ENCODE results near the gene PSD2.

The PSD2 gene

DNA sequence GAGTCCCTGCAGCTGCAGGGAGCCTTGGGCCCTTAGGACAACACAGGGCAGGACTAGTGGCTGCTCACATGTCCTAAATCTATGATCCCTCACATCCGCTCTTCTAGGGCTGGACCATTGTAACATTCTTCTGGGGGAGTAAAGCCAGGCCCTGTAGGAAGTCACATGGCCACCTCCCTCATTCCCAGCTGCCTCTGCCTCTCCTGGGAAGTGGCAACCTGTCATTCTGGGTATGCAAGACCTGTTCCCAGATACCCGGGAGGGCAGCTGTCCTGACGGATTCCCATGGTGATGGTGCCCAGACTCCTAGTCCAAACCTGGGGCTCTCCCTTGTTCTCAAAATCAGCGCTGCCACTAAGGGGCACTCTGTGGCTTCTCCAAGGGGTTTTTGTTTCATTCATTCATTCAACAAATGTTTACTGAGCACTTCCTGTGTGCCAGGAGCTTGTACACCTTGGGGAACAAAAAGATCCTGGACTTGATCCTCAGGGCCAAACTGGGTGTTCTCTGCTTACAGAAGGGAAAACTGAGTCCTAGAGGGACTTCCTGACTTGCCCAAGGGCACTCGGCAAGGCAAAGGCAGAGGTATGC is 85.6 kb downstream of the PSD2 start:
- Histone ChIP-seq H3K27ac (ENCODE audit: low read depth, low read length) (no peak overlapping the region), H3K9me3 (ENCODE audit: control insufficient read depth, insufficient read depth, low read length) (no peaks in the 10 kb centered on the region), H3K9me2 (replicated peaks; ENCODE audit: control insufficient read depth, low read length) (no peaks in the 10 kb centered on the region), H3K4me2 (ENCODE audit: low read length) (no peak overlapping the region), H3F3A (ENCODE audit: control insufficient read depth, insufficient read depth) (no peaks in the 10 kb centered on the region), H4K20me1 (ENCODE audit: control insufficient read depth, insufficient read depth, low read depth, low read length) (no peaks in the 10 kb centered on the region), H3K36me3 (ENCODE audit: control insufficient read depth, low read length) (no peaks in the 10 kb centered on the region), H3K4me3 (ENCODE audit: low read length) (no peak overlapping the region), H3K4me1 (ENCODE audit: control insufficient read depth, low read length) (peaks cover 4% of the 10 kb centered on the region), H3K27me3 (ENCODE audit: control insufficient read depth, low read length) (peaks cover 22% of the 10 kb centered on the region), H3K79me2 (ENCODE audit: control insufficient read depth, low read length) (no peaks in the 10 kb centered on the region)
- TF ChIP-seq, protein P1, sequence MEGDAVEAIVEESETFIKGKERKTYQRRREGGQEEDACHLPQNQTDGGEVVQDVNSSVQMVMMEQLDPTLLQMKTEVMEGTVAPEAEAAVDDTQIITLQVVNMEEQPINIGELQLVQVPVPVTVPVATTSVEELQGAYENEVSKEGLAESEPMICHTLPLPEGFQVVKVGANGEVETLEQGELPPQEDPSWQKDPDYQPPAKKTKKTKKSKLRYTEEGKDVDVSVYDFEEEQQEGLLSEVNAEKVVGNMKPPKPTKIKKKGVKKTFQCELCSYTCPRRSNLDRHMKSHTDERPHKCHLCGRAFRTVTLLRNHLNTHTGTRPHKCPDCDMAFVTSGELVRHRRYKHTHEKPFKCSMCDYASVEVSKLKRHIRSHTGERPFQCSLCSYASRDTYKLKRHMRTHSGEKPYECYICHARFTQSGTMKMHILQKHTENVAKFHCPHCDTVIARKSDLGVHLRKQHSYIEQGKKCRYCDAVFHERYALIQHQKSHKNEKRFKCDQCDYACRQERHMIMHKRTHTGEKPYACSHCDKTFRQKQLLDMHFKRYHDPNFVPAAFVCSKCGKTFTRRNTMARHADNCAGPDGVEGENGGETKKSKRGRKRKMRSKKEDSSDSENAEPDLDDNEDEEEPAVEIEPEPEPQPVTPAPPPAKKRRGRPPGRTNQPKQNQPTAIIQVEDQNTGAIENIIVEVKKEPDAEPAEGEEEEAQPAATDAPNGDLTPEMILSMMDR (IDR thresholded peaks at IDR 0.05; ENCODE audit: low read depth, low read length, poor library complexity, severe bottlenecking): no peak
- no peak for TF ChIP-seq EZH2phosphoT487 (IDR thresholded peaks at IDR 0.05; ENCODE audit: borderline replicate concordance, low read length)

DNA sequence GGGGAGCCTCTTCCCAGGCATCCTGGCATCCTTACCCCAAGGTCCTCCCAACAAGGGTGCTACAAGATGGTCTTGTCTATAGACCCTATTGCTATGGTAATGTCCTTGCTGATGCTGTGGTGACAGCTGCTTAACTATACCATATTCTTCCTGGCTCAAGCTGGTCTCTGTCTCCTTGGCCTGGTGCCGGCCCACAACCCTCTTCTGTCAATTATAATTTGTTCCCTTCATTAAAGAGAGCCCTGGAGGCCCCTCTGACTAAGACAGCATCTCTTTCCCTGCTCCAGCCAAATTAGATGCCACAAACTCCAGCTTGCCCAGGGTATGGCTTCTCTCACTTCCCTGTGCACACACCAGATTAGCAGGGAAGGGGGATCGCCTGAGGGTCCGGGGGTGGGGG is 86.7 kb downstream of the PSD2 start:
- Histone ChIP-seq H3K4me3 (ENCODE audit: low read length) (no peak overlapping the region), H3K36me3 (ENCODE audit: control insufficient read depth, low read length) (no peaks in the 10 kb centered on the region), H3K9me3 (ENCODE audit: control insufficient read depth, insufficient read depth, low read length) (no peaks in the 10 kb centered on the region)

DNA sequence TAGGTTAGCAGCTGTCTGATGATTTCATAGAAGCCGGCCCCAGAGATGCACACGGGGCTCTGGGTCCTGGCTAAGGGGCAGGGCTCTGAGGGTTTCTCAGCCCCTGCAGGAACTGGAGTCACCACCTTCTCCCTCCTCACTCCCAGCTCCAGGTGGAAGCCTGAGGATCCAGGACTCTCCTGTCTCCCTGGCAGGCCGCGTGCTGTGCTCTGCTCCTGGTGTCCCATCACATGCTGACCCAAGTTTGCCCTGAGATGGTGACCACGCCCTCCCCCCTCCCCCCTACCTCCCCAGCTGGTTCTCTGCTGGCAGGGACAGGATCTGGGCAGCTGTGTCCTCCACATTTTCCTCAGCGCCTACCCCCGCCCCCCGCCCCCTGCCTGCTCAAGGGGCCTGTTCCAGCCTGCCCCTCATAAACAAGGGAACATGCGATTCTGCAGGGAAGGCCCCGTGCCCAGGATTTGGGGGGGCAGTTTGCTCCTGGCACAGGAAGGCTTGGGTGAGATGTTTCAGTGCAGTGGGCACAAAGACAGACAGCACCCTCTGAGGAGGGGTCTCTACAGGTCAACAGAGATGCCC is 87.4 kb downstream of the PSD2 start:
- Histone ChIP-seq H3K4me2 (ENCODE audit: low read length) (no peak overlapping the region), H3K9me2 (replicated peaks; ENCODE audit: control insufficient read depth, low read length) (no peaks in the 10 kb centered on the region), H3K4me3 (ENCODE audit: low read length) (no peak overlapping the region), H4K20me1 (ENCODE audit: control insufficient read depth, insufficient read depth, low read depth, low read length) (no peaks in the 10 kb centered on the region), H3K27me3 (ENCODE audit: control insufficient read depth, low read length) (peaks cover 33% of the 10 kb centered on the region), H3K4me1 (ENCODE audit: control insufficient read depth, low read length) (peaks cover 5% of the 10 kb centered on the region), H3K9me3 (ENCODE audit: control insufficient read depth, insufficient read depth, low read length) (no peaks in the 10 kb centered on the region), H3K36me3 (ENCODE audit: control insufficient read depth, low read length) (no peaks in the 10 kb centered on the region), H3F3A (ENCODE audit: control insufficient read depth, insufficient read depth) (no peaks in the 10 kb centered on the region), H3K79me2 (ENCODE audit: control insufficient read depth, low read length) (no peaks in the 10 kb centered on the region), H3K27ac (ENCODE audit: low read depth, low read length) (no peak overlapping the region)
- TF ChIP-seq, protein P1 (IDR thresholded peaks at IDR 0.05; ENCODE audit: low read depth, low read length, poor library complexity, severe bottlenecking): no peak
- no peak for TF ChIP-seq EZH2phosphoT487 (IDR thresholded peaks at IDR 0.05; ENCODE audit: borderline replicate concordance, low read length)

More for the DNA sequence above, 86.7 kb downstream of the PSD2 start:
- no peaks in the 10 kb centered on the region for H4K20me1 ChIP-seq (ENCODE audit: control insufficient read depth, insufficient read depth, low read depth, low read length)
- no peak for TF ChIP-seq EZH2phosphoT487 (IDR thresholded peaks at IDR 0.05; ENCODE audit: borderline replicate concordance, low read length)
- H3F3A ChIP-seq (ENCODE audit: control insufficient read depth, insufficient read depth): no peaks in the 10 kb centered on the region
- H3K27ac ChIP-seq (ENCODE audit: low read depth, low read length): no peak overlapping the region
- H3K79me2 ChIP-seq (ENCODE audit: control insufficient read depth, low read length): no peaks in the 10 kb centered on the region
- H3K4me2 ChIP-seq (ENCODE audit: low read length): no peak overlapping the region
- H3K4me1 ChIP-seq (ENCODE audit: control insufficient read depth, low read length): peaks cover 5% of the 10 kb centered on the region
- H3K27me3 ChIP-seq (ENCODE audit: control insufficient read depth, low read length): peaks cover 30% of the 10 kb centered on the region
- no peaks in the 10 kb centered on the region for H3K9me2 ChIP-seq (replicated peaks; ENCODE audit: control insufficient read depth, low read length)

DNA sequence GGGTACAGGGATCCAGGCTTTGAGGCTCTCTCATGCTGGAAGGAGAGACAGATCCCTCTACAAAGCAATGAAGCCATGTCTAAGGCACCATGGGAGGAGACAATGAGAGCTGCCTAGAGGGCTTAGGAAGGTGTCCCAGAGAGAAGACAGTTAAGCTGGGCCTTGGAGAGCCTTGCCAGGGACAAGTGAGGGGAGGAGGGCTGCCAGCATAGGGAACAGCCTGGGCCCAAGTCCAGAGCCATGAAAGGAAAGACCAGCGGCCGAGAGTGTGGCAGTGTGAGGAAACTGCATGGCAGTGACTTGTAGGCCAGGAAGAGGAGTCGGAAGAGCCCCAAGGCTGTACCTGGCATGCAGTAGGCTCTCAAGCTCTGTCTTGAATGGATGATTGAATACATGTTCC is 88.5 kb downstream of the PSD2 start:
- no peaks in the 10 kb centered on the region for H3F3A ChIP-seq (ENCODE audit: control insufficient read depth, insufficient read depth)
- no peak overlapping the region for H3K27ac ChIP-seq (ENCODE audit: low read depth, low read length)
- H3K36me3 ChIP-seq (ENCODE audit: control insufficient read depth, low read length): no peaks in the 10 kb centered on the region
- TF ChIP-seq EZH2phosphoT487 (IDR thresholded peaks at IDR 0.05; ENCODE audit: borderline replicate concordance, low read length): no peak
- TF ChIP-seq, protein P1 (IDR thresholded peaks at IDR 0.05; ENCODE audit: low read depth, low read length, poor library complexity, severe bottlenecking): no peak
- H3K4me1 ChIP-seq (ENCODE audit: control insufficient read depth, low read length): peaks cover 5% of the 10 kb centered on the region
- no peaks in the 10 kb centered on the region for H3K79me2 ChIP-seq (ENCODE audit: control insufficient read depth, low read length)
- no peaks in the 10 kb centered on the region for H3K9me2 ChIP-seq (replicated peaks; ENCODE audit: control insufficient read depth, low read length)
- H4K20me1 ChIP-seq (ENCODE audit: control insufficient read depth, insufficient read depth, low read depth, low read length): no peaks in the 10 kb centered on the region
- H3K27me3 ChIP-seq (ENCODE audit: control insufficient read depth, low read length): peaks cover 35% of the 10 kb centered on the region
- H3K4me2 ChIP-seq (ENCODE audit: low read length): no peak overlapping the region
- no peaks in the 10 kb centered on the region for H3K9me3 ChIP-seq (ENCODE audit: control insufficient read depth, insufficient read depth, low read length)
- H3K4me3 ChIP-seq (ENCODE audit: low read length): no peak overlapping the region
